ENCODE data around the gene RIMBP2.

RIMBP2 gene

GRCh38 chr12:130495156-130495555 lies 220.9 kb downstream of the RIMBP2 start (continued):
- no peak for TF ChIP-seq ZBTB17 (tag by site-specific recombination; IDR thresholded peaks at IDR 0.05)

DNA sequence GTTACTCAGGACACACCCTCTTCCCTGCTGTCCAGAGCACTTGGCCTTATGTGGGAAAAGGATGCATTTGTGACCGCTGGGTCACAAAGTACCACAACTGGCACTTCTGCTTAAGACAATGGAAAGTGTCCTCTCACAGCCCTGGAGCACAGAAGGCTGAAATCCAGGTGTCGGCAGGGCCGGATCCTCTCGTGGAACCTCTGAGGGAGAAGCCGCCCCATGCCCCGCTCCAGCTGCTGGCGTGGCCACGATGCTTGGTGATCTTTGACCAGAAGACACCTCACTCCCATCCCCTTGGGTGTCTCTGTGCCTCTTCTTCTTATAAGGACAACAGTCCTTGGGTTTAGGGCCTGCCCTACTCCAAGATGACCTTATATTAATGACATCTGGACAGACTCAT lies 221.4 kb downstream of the RIMBP2 start:
- H3K4me1 ChIP-seq (ENCODE audit: control insufficient read depth, insufficient read depth, low read length): no peaks in the 10 kb centered on the region
- H3K4me3 ChIP-seq (ENCODE audit: low read depth, low read length): no peak overlapping the region
- H3K36me3 ChIP-seq (ENCODE audit: control insufficient read depth in 2 of 2, insufficient read depth in 1 of 2, low read length in 2 of 2): no peaks in the 10 kb centered on the region
- ChIA-PET CTCF (no interaction called here), POLR2A (no interaction called here)
- no peaks in the 10 kb centered on the region for H3K9me3 ChIP-seq (ENCODE audit: control insufficient read depth, insufficient read depth, low read depth, low read length)
- TF ChIP-seq PRDM2 (tag by site-specific recombination; IDR thresholded peaks at IDR 0.05; ENCODE audit: borderline replicate concordance) (no peak), FEZF1 (tag by site-specific recombination; IDR thresholded peaks at IDR 0.05) (no peak), ZNF571 (tag by site-specific recombination; IDR thresholded peaks at IDR 0.05) (no peak), ZNF274 (IDR thresholded peaks at IDR 0.05; ENCODE audit: low read length) (no peak), ZNF274 (tag by site-specific recombination; IDR thresholded peaks at IDR 0.05; ENCODE audit: borderline replicate concordance) (no peak), GLI4 (tag by site-specific recombination; IDR thresholded peaks at IDR 0.05) (no peak), ZNF266 (tag by site-specific recombination; IDR thresholded peaks at IDR 0.05; ENCODE audit: low read depth) (no peak), ZNF341 (tag by site-specific recombination; IDR thresholded peaks at IDR 0.05; ENCODE audit: low read depth) (no peak), ZNF23 (tag by site-specific recombination; IDR thresholded peaks at IDR 0.05; ENCODE audit: borderline replicate concordance) (no peak)
- TF ChIP-seq, protein P1, sequence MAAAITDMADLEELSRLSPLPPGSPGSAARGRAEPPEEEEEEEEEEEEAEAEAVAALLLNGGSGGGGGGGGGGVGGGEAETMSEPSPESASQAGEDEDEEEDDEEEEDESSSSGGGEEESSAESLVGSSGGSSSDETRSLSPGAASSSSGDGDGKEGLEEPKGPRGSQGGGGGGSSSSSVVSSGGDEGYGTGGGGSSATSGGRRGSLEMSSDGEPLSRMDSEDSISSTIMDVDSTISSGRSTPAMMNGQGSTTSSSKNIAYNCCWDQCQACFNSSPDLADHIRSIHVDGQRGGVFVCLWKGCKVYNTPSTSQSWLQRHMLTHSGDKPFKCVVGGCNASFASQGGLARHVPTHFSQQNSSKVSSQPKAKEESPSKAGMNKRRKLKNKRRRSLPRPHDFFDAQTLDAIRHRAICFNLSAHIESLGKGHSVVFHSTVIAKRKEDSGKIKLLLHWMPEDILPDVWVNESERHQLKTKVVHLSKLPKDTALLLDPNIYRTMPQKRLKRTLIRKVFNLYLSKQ (tag by site-specific recombination; IDR thresholded peaks at IDR 0.05; ENCODE audit: borderline replicate concordance): no peak
- H3K27ac ChIP-seq (ENCODE audit: extremely low read depth, low read depth, low read length): no peak overlapping the region

DNA sequence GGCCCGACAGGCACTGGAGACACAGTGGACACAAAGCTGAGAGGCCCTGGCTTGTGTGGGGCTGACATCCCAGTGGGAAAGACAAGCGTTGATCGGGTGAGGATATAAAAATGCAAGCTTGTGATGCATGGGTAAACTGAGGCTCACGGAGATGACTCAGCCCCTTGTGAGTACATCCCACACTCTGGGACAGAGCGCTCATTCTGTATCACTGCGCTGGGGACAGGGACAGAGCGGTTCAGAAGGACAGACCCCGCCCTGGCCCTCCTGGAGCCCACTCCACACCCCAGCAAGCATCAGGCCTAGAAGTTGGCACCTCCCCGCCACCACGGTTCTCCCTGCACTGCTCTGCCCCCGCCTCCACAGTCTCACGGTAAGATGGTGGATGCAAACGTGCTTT lies 222.1 kb downstream of the RIMBP2 start:
- no peaks in the 10 kb centered on the region for H3K4me1 ChIP-seq (ENCODE audit: control insufficient read depth, insufficient read depth, low read length)
- no peaks in the 10 kb centered on the region for H3K9me3 ChIP-seq (ENCODE audit: control insufficient read depth, insufficient read depth, low read depth, low read length)
- CTCF ChIA-PET: no interaction called here
- no peak overlapping the region for H3K27ac ChIP-seq (ENCODE audit: extremely low read depth, low read depth, low read length)
- TF ChIP-seq ZNF670 (tag by site-specific recombination; IDR thresholded peaks at IDR 0.05; ENCODE audit: low read depth): no peak
- TF ChIP-seq SP2 (tag by site-specific recombination; IDR thresholded peaks at IDR 0.05): no peak
- TF ChIP-seq ZNF510 (tag by site-specific recombination; IDR thresholded peaks at IDR 0.05; ENCODE audit: insufficient replicate concordance): no peak
- no peak for TF ChIP-seq ZBTB11 (tag by site-specific recombination; conservative IDR thresholded peaks at IDR 0.05; ENCODE audit: low read depth)
- no peak for TF ChIP-seq ZEB2 (tag by site-specific recombination; IDR thresholded peaks at IDR 0.05)
- TF ChIP-seq ZBTB1 (tag by site-specific recombination; IDR thresholded peaks at IDR 0.05): no peak
- no peak for TF ChIP-seq ZNF214 (tag by site-specific recombination; IDR thresholded peaks at IDR 0.05; ENCODE audit: borderline replicate concordance)
- no peak for TF ChIP-seq GLIS2 (tag by site-specific recombination; IDR thresholded peaks at IDR 0.05)
- no peak for TF ChIP-seq ZSCAN16 (tag by site-specific recombination; IDR thresholded peaks at IDR 0.05)
- no peak overlapping the region for H3K4me3 ChIP-seq (ENCODE audit: low read depth, low read length)
- H3K36me3 ChIP-seq (ENCODE audit: control insufficient read depth in 2 of 2, insufficient read depth in 1 of 2, low read length in 2 of 2): no peaks in the 10 kb centered on the region
- POLR2A ChIA-PET: no interaction called here

Measured in HEK293 (cell line).